Measurements from ENCODE around the gene ATG7.

DNA sequence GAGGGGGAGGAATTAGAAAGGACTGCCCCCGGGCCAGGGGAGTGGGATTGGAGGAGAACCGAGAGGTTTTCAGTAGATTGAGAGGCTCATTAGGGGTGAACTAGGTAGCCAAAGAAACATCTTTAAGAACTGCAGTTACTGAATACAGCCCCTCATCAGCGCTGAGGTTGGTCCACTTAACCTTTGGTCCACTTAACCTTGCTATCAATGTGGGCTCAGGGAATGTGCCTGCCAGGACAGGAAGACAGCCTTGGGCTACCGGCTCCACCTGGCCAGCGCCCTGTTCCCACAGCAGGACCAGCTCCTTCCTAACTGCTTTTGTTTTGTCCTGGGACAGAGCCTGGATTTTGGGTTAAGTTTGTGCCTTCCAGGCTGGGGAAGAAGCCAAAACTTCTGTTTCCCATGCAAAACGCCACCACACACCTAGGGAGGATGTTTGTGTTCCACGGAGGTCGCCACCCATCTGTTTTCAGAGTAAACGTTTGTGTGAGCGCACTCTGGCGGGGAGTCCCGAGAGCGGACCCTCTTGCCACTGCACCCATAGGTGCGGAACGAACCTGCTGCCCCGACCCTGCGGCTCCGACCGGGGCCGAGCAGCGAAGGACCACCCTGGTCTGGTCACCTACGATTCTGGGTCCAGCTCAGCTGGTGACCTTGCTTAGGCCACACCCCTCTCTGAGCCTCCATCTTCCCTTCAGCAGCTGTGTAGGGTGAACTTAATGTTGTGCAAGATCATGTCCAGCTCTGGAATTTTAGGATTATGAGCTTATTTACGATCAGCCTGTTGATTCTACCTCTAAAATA is 264.1 kb downstream of the ATG7 start:
- TF ChIP-seq, protein P1, sequence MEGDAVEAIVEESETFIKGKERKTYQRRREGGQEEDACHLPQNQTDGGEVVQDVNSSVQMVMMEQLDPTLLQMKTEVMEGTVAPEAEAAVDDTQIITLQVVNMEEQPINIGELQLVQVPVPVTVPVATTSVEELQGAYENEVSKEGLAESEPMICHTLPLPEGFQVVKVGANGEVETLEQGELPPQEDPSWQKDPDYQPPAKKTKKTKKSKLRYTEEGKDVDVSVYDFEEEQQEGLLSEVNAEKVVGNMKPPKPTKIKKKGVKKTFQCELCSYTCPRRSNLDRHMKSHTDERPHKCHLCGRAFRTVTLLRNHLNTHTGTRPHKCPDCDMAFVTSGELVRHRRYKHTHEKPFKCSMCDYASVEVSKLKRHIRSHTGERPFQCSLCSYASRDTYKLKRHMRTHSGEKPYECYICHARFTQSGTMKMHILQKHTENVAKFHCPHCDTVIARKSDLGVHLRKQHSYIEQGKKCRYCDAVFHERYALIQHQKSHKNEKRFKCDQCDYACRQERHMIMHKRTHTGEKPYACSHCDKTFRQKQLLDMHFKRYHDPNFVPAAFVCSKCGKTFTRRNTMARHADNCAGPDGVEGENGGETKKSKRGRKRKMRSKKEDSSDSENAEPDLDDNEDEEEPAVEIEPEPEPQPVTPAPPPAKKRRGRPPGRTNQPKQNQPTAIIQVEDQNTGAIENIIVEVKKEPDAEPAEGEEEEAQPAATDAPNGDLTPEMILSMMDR (IDR thresholded peaks at IDR 0.05): no peak
- TF ChIP-seq POLR2A (IDR thresholded peaks at IDR 0.05) (no peak), POLR2AphosphoS5 (IDR thresholded peaks at IDR 0.05; ENCODE audit: insufficient read depth in 1 of 2, low read depth in 1 of 2) (no peak)

Measured in vagina (tissue), 2 donors.